IPS-18a (cell line): ENCODE results near the gene OR2V2.
"Not testable (repeated sequence)": the region's sequence is repeated elsewhere in the genome, so short reads cannot be mapped to it uniquely, and the experiment has no call there.

Experiments
- H3K27ac ChIP-seq: one replicate; pipeline ENCODE4 v1.5.1; 2013; ENCODE audit warnings: low read length
- H3K27me3 ChIP-seq: one replicate; pipeline ENCODE4 v1.6.1; 2013; ENCODE audit warnings: mild to moderate bottlenecking, low read length; ENCODE audit not compliant: control insufficient read depth, insufficient read depth
- H3K36me3 ChIP-seq: one replicate; pipeline ENCODE4 v1.6.1; 2013; ENCODE audit warnings: low read depth, low read length; ENCODE audit not compliant: control insufficient read depth
- H3K4me1 ChIP-seq: one replicate; pipeline ENCODE4 v1.6.1; 2013; ENCODE audit warnings: low read depth, low read length; ENCODE audit not compliant: control insufficient read depth
- H3K4me3 ChIP-seq: one replicate; pipeline ENCODE4 v1.5.1; 2013; ENCODE audit warnings: low read length
- H3K9ac ChIP-seq: one replicate; pipeline ENCODE4 v1.6.1; 2013; ENCODE audit warnings: mild to moderate bottlenecking, low read length, moderate library complexity
- H3K9me3 ChIP-seq: one replicate; pipeline ENCODE4 v1.6.1; 2013; ENCODE audit warnings: low read depth, low read length; ENCODE audit not compliant: control insufficient read depth

Gene OR2V2

DNA sequence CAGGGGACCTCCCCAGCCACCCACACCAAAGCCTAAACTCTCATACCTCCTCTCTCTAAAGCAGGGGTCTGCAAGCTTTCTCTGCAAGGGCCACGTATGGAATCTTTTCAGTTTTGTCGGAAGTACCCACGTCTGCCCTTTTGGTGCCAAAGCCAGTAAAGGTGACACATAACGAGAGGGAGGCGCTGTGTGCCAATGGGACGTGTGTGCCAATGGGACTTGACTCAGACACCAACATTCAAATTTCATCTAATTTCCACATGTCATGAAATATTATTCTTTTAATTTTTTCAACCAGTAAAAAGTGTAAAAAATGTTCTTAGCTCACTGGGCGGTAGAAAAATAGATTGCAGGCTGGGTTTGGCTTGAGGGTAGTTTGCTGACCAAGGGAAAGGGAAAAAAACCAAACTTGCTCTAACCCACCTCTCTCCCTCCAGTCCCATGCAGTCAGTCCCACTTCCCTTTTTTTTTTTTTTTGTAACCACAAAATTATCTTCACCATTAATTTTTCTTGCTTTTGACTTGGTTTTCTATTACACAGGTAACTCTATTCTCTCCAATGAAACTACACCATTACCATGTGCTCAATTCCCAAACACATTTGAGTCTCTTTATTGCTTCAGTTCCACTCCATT, 41.9 kb upstream of the OR2V2 start:
- H3K27me3 ChIP-seq, result peaks cover 23% of the 10 kb centered on the region
- no peak overlapping the region for H3K4me3 ChIP-seq
- no peaks in the 10 kb centered on the region for H3K9me3 ChIP-seq
- no peak overlapping the region for H3K9ac ChIP-seq
- H3K36me3 ChIP-seq, result no peaks in the 10 kb centered on the region
- H3K4me1 ChIP-seq, result no peaks in the 10 kb centered on the region
- no peak overlapping the region for H3K27ac ChIP-seq

DNA sequence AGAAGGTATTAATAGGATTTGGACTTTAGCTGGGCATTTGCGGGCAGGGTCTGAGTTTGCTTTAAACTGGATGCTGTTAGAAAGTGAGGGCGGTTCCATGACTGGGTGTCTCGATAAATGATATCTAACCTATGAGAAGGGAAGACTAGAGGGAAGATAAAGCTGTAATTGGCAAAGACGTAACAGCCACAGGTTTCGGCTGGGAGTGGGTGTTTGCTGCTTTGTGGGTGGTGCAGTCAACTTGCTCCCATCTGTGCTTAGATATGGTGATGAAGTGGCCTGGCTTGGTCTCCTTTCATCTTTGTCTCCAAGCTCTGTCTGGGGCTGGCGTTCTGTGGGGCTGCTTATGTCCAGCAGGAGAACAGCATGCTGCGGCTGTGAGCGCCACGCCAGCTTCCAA, 39.7 kb upstream of the OR2V2 start:
- Histone ChIP-seq H3K36me3 (no peaks in the 10 kb centered on the region), H3K27ac (no peak overlapping the region), H3K27me3 (peaks cover 21% of the 10 kb centered on the region), H3K4me1 (no peaks in the 10 kb centered on the region), H3K9me3 (no peaks in the 10 kb centered on the region), H3K9ac (no peak overlapping the region), H3K4me3 (no peak overlapping the region)

- no peak overlapping the region for H3K4me3 ChIP-seq
- H3K36me3 ChIP-seq, result no peaks in the 10 kb centered on the region
- no peak overlapping the region for H3K27ac ChIP-seq
- no peaks in the 10 kb centered on the region for H3K9me3 ChIP-seq
- H3K4me1 ChIP-seq, result no peaks in the 10 kb centered on the region
- H3K9ac ChIP-seq, result no peak overlapping the region
- H3K27me3 ChIP-seq, result peaks cover 21% of the 10 kb centered on the region
Observed at GRCh38 chr5:181108578-181109165, 38.7 kb upstream of the OR2V2 start.

GRCh38 chr5:181109489-181110013, 37.8 kb upstream of the OR2V2 start:
- Histone ChIP-seq H3K9me3 (no peaks in the 10 kb centered on the region), H3K9ac (no peak overlapping the region), H3K36me3 (no peaks in the 10 kb centered on the region), H3K4me3 (no peak overlapping the region), H3K27me3 (peaks cover 20% of the 10 kb centered on the region), H3K4me1 (no peaks in the 10 kb centered on the region), H3K27ac (no peak overlapping the region)

- Histone ChIP-seq H3K36me3 (no peaks in the 10 kb centered on the region), H3K4me1 (peaks cover 4% of the 10 kb centered on the region), H3K27ac (no peak overlapping the region), H3K27me3 (peaks cover 18% of the 10 kb centered on the region), H3K4me3 (no peak overlapping the region), H3K9ac (no peak overlapping the region), H3K9me3 (no peaks in the 10 kb centered on the region)
Observed at GRCh38 chr5:181111010-181111409, 36.4 kb upstream of the OR2V2 start.

DNA sequence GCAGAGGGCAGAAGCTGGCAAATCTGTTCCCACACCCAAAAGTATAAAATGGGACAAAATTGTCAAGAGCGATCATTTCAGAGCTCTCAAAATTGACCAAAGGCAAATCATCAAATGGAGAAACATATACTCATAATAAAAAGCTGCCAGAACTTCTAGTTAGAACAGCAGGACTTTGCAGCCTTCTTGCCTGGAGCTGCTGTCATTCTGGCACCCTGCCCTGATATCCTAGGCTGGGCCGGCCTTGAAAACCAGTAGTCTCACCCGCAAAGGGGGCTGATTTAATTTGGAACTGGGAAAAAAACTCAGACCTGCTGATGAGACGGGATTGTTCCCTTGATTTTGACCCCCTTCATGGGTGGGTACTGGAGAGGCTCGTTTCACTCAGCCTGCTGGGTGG, 34.9 kb upstream of the OR2V2 start:
- Histone ChIP-seq H3K27ac (no peak overlapping the region), H3K9me3 (no peaks in the 10 kb centered on the region), H3K27me3 (peaks cover 18% of the 10 kb centered on the region), H3K4me1 (peaks cover 7% of the 10 kb centered on the region), H3K9ac (no peak overlapping the region), H3K4me3 (no peak overlapping the region), H3K36me3 (no peaks in the 10 kb centered on the region)

DNA sequence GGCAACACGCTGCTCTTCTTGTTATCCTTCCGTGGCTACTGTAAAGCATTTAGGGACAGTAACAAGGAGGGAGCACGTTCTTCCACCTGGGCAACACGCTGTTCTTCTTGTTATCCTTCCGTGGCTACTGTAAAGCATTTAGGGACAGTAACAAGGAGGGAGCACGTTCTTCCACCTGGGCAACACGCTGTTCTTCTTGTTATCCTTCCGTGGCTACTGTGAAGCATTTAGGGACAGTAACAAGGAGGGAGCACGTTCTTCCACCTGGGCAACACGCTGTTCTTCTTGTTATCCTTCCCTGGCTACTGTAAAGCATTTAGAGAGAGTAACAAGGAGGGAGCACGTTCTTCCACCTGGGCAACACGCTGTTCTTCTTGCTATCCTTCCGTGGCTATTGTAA, 33.8 kb upstream of the OR2V2 start:
- H3K4me3 ChIP-seq, H3K4me1 ChIP-seq, H3K36me3 ChIP-seq, H3K9me3 ChIP-seq, H3K27ac ChIP-seq, H3K9ac ChIP-seq: not testable (repeated sequence)
- H3K27me3 ChIP-seq, result peaks cover 21% of the 10 kb centered on the region

GRCh38 chr5:181114284-181114843, 33.0 kb upstream of the OR2V2 start:
- Histone ChIP-seq H3K27ac (no peak overlapping the region), H3K36me3 (no peaks in the 10 kb centered on the region), H3K27me3 (peaks cover 21% of the 10 kb centered on the region), H3K9me3 (no peaks in the 10 kb centered on the region), H3K4me1 (peaks cover 7% of the 10 kb centered on the region), H3K4me3 (no peak overlapping the region), H3K9ac (no peak overlapping the region)

GRCh38 chr5:181114844-181115778, 32.3 kb upstream of the OR2V2 start:
- H3K4me3 ChIP-seq, result peak overlapping the region; percentile 26

GRCh38 chr5:181118369-181118768, 29.0 kb upstream of the OR2V2 start:
- peaks cover 21% of the 10 kb centered on the region for H3K27me3 ChIP-seq
- no peaks in the 10 kb centered on the region for H3K9me3 ChIP-seq
- H3K4me3 ChIP-seq, result no peak overlapping the region
- no peaks in the 10 kb centered on the region for H3K36me3 ChIP-seq
- H3K9ac ChIP-seq, result no peak overlapping the region
- H3K4me1 ChIP-seq, result peaks cover 7% of the 10 kb centered on the region
- H3K27ac ChIP-seq, result no peak overlapping the region

More at GRCh38 chr5:181114844-181115778, 32.3 kb upstream of the OR2V2 start:
- Histone ChIP-seq H3K27me3 (peaks cover 21% of the 10 kb centered on the region), H3K9ac (no peak overlapping the region), H3K9me3 (no peaks in the 10 kb centered on the region), H3K27ac (no peak overlapping the region), H3K4me1 (peaks cover 7% of the 10 kb centered on the region), H3K36me3 (no peaks in the 10 kb centered on the region)

DNA sequence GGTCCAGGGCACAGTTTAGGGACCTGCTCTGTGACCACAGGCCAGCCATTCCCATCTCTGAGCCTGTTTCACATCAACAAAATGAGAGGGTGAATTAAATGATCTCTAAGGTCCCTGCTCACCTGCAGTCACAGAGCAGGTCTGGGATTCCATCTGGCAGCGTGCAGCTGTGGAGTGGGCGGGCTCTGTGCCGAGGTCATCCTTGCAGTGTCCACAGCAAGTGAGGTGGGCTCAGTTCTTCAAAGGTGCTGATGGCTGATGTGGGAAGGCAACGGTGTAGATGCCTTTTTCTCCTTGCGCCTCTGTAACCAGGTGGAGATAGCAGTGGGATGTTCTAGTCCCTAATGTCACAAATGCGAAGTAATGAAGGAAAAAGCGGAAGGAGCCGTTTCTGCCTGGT, 28.3 kb upstream of the OR2V2 start:
- Histone ChIP-seq H3K27ac (no peak overlapping the region), H3K36me3 (no peaks in the 10 kb centered on the region), H3K4me1 (peaks cover 7% of the 10 kb centered on the region), H3K9me3 (no peaks in the 10 kb centered on the region), H3K27me3 (peaks cover 19% of the 10 kb centered on the region), H3K4me3 (no peak overlapping the region), H3K9ac (no peak overlapping the region)
